Activated T-helper 2 cell treated with anti-CD3 and anti-CD28 coated beads, Interferon-gamma antibody, Interleukin-2, Interleukin-4, amounts not matched to agents 10 μg/mL and 5 μg/mL and 100 μg/mL, durations not matched to agents 14 hours and 24 hours and 36 hours (primary cell): ENCODE data around the gene CEACAM7. TPM values are rescaled to one million over a fixed set of nuclear protein-coding genes. Genes with fewer than 3 reads are reported as not detected.

ENCODE experiments used
- DNase-seq: peaks from one replicate; pipeline ENCODE4 v3.0.0; 2021; ENCODE audit warnings: low spot score
- H3K27ac Mint-ChIP-seq: one replicate; pipeline ENCODE4 v1.8.0; 2021; ENCODE audit warnings: mixed read lengths
- H3K27me3 Mint-ChIP-seq: one replicate; pipeline ENCODE4 v1.8.0; 2021; ENCODE audit warnings: low read depth, mixed read lengths
- H3K36me3 Mint-ChIP-seq: one replicate; pipeline ENCODE4 v1.8.0; 2021; ENCODE audit warnings: low read depth, mixed read lengths
- H3K4me1 Mint-ChIP-seq: one replicate; pipeline ENCODE4 v1.8.0; 2021; ENCODE audit warnings: low read depth, mixed read lengths
- H3K4me3 Mint-ChIP-seq: one replicate; pipeline ENCODE4 v1.8.0; 2021; ENCODE audit warnings: low read depth, mild to moderate bottlenecking, moderate library complexity, mixed read lengths
- H3K9me3 Mint-ChIP-seq: one replicate; pipeline ENCODE4 v1.8.0; 2021; ENCODE audit warnings: mixed read lengths
- intact Hi-C: fragments of 100-400 bp; cut with micrococcal nuclease; formaldehyde crosslinking; loops from one replicate; pipeline ENCODE4 v1.15.1; 2023
- total RNA-seq: library from RNA; stranded (reverse); gene quantifications from 2 replicates; pipeline ENCODE4 v1.2.3, GENCODE V29; 2022

CEACAM7 gene
- total RNA-seq, 1 donor from 2014 or later, result not detected

DNA sequence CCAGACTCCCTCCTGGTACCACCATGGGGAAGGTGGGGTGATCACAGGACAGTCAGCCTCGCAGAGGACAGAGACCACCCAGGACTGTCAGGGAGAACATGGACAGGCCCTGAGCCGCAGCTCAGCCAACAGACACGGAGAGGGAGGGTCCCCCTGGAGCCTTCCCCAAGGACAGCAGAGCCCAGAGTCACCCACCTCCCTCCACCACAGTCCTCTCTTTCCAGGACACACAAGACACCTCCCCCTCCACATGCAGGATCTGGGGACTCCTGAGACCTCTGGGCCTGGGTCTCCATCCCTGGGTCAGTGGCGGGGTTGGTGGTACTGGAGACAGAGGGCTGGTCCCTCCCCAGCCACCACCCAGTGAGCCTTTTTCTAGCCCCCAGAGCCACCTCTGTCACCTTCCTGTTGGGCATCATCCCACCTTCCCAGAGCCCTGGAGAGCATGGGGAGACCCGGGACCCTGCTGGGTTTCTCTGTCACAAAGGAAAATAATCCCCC, 19.9 kb upstream of the CEACAM7 start:
- Mint-ChIP-seq H3K4me1 (peaks cover 4% of the 10 kb centered on the region), H3K4me3 (no peak overlapping the region), H3K36me3 (no peaks in the 10 kb centered on the region), H3K9me3 (no peaks in the 10 kb centered on the region), H3K27me3 (peaks cover 17% of the 10 kb centered on the region), H3K27ac (no peak overlapping the region)
- no peak for DNase-seq
- intact Hi-C loops, result loop anchor here (1.0 kb wide), 1 partner anchor 38 kb away; no protein-coding TSS in a partner anchor

GRCh38 chr19:41707502-41707812, 19.4 kb upstream of the CEACAM7 start:
- intact Hi-C loops, result loop anchor here (1.0 kb wide), 1 partner anchor 39 kb away; no protein-coding TSS in a partner anchor
- H3K27ac Mint-ChIP-seq, result no peak overlapping the region
- H3K36me3 Mint-ChIP-seq, result no peaks in the 10 kb centered on the region
- DNase-seq, result no peak
- no peak overlapping the region for H3K4me3 Mint-ChIP-seq
- no peaks in the 10 kb centered on the region for H3K9me3 Mint-ChIP-seq
- H3K27me3 Mint-ChIP-seq, result peaks cover 16% of the 10 kb centered on the region
- peaks cover 4% of the 10 kb centered on the region for H3K4me1 Mint-ChIP-seq

DNA sequence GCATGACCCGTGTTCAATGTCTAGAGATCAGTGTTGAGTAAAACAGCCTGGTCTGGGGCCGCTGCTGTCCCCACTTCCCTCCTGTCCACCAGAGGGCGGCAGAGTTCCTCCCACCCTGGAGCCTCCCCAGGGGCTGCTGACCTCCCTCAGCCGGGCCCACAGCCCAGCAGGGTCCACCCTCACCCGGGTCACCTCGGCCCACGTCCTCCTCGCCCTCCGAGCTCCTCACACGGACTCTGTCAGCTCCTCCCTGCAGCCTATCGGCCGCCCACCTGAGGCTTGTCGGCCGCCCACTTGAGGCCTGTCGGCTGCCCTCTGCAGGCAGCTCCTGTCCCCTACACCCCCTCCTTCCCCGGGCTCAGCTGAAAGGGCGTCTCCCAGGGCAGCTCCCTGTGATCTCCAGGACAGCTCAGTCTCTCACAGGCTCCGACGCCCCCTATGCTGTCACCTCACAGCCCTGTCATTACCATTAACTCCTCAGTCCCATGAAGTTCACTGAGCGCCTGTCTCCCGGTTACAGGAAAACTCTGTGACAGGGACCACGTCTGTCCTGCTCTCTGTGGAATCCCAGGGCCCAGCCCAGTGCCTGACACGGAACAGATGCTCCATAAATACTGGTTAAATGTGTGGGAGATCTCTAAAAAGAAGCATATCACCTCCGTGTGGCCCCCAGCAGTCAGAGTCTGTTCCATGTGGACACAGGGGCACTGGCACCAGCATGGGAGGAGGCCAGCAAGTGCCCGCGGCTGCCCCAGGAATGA, 18.9 kb upstream of the CEACAM7 start:
- DNase-seq, result peak; percentile 58
- Mint-ChIP-seq H3K27ac (no peak overlapping the region), H3K9me3 (no peaks in the 10 kb centered on the region), H3K27me3 (peaks cover 15% of the 10 kb centered on the region), H3K36me3 (no peaks in the 10 kb centered on the region), H3K4me1 (peaks cover 4% of the 10 kb centered on the region), H3K4me3 (peak overlapping the region; percentile 31)
- intact Hi-C loops, result loop anchor here (1.0 kb wide), 1 partner anchor 39 kb away; no protein-coding TSS in a partner anchor

DNA sequence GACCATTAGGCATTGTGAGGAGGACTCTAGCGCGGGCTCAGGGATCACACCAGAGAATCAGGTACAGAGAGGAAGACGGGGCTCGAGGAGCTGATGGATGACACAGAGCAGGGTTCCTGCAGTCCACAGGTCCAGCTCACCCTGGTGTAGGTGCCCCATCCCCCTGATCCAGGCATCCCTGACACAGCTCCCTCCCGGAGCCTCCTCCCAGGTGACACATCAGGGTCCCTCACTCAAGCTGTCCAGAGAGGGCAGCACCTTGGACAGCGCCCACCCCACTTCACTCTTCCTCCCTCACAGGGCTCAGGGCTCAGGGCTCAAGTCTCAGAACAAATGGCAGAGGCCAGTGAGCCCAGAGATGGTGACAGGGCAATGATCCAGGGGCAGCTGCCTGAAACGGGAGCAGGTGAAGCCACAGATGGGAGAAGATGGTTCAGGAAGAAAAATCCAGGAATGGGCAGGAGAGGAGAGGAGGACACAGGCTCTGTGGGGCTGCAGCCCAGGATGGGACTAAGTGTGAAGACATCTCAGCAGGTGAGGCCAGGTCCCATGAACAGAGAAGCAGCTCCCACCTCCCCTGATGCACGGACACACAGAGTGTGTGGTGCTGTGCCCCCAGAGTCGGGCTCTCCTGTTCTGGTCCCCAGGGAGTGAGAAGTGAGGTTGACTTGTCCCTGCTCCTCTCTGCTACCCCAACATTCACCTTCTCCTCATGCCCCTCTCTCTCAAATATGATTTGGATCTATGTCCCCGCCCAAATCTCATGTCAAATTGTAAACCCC, 17.5 kb upstream of the CEACAM7 start:
- Mint-ChIP-seq H3K9me3 (no peaks in the 10 kb centered on the region), H3K4me3 (no peak overlapping the region), H3K4me1 (peaks cover 4% of the 10 kb centered on the region), H3K36me3 (no peaks in the 10 kb centered on the region), H3K27ac (no peak overlapping the region), H3K27me3 (peaks cover 13% of the 10 kb centered on the region)
- no peak for DNase-seq
- intact Hi-C loops, result no loop called here

- Mint-ChIP-seq H3K4me1 (peaks cover 4% of the 10 kb centered on the region), H3K27me3 (peaks cover 13% of the 10 kb centered on the region), H3K27ac (no peak overlapping the region), H3K36me3 (no peaks in the 10 kb centered on the region), H3K9me3 (no peaks in the 10 kb centered on the region), H3K4me3 (no peak overlapping the region)
- DNase-seq, result no peak
- intact Hi-C loops, result no loop called here
Measured at GRCh38 chr19:41703602-41704293, 15.7 kb upstream of the CEACAM7 start.

DNA sequence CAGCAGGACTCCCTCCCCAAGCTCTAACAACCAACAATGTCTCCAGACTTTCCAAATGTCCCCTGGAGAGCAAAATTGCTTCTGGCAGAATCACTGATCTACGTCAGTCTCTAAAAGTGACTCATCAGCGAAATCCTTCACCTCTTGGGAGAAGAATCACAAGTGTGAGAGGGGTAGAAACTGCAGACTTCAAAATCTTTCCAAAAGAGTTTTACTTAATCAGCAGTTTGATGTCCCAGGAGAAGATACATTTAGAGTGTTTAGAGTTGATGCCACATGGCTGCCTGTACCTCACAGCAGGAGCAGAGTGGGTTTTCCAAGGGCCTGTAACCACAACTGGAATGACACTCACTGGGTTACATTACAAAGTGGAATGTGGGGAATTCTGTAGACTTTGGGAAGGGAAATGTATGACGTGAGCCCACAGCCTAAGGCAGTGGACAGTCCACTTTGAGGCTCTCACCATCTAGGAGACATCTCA, 14.1 kb upstream of the CEACAM7 start:
- Mint-ChIP-seq H3K27me3 (peaks cover 11% of the 10 kb centered on the region), H3K4me1 (peaks cover 4% of the 10 kb centered on the region), H3K9me3 (no peaks in the 10 kb centered on the region), H3K36me3 (no peaks in the 10 kb centered on the region), H3K27ac (no peak overlapping the region), H3K4me3 (no peak overlapping the region)
- intact Hi-C loops, result no loop called here
- no peak for DNase-seq

DNA sequence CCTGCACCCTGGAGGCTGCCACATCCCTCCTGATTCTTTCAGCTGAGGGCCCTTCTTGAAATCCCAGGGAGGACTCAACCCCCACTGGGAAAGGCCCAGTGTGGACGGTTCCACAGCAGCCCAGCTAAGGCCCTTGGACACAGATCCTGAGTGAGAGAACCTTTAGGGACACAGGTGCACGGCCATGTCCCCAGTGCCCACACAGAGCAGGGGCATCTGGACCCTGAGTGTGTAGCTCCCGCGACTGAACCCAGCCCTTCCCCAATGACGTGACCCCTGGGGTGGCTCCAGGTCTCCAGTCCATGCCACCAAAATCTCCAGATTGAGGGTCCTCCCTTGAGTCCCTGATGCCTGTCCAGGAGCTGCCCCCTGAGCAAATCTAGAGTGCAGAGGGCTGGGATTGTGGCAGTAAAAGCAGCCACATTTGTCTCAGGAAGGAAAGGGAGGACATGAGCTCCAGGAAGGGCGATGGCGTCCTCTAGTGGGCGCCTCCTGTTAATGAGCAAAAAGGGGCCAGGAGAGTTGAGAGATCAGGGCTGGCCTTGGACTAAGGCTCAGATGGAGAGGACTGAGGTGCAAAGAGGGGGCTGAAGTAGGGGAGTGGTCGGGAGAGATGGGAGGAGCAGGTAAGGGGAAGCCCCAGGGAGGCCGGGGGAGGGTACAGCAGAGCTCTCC, 13.5 kb upstream of the CEACAM7 start:
- intact Hi-C loops, result no loop called here
- peaks cover 6% of the 10 kb centered on the region for H3K27me3 Mint-ChIP-seq
- no peaks in the 10 kb centered on the region for H3K4me1 Mint-ChIP-seq
- no peak for DNase-seq
- H3K4me3 Mint-ChIP-seq, result no peak overlapping the region
- H3K27ac Mint-ChIP-seq, result no peak overlapping the region
- no peaks in the 10 kb centered on the region for H3K36me3 Mint-ChIP-seq
- H3K9me3 Mint-ChIP-seq, result no peaks in the 10 kb centered on the region

DNA sequence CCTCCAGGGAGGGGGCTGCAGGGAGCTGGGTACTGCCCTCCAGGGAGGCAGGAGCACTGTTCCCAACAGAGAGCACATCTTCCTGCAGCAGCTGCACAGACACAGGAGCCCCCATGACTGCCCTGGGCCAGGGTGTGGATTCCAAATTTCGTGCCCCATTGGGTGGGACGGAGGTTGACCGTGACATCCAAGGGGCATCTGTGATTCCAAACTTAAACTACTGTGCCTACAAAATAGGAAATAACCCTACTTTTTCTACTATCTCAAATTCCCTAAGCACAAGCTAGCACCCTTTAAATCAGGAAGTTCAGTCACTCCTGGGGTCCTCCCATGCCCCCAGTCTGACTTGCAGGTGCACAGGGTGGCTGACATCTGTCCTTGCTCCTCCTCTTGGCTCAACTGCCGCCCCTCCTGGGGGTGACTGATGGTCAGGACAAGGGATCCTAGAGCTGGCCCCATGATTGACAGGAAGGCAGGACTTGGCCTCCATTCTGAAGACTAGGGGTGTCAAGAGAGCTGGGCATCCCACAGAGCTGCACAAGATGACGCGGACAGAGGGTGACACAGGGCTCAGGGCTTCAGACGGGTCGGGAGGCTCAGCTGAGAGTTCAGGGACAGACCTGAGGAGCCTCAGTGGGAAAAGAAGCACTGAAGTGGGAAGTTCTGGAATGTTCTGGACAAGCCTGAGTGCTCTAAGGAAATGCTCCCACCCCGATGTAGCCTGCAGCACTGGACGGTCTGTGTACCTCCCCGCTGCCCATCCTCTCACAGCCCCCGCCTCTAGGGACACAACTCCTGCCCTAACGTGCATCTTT, 12.5 kb upstream of the CEACAM7 start:
- Mint-ChIP-seq H3K27me3 (no peaks in the 10 kb centered on the region), H3K4me3 (no peak overlapping the region), H3K36me3 (no peaks in the 10 kb centered on the region), H3K9me3 (no peaks in the 10 kb centered on the region), H3K27ac (no peak overlapping the region), H3K4me1 (no peaks in the 10 kb centered on the region)
- intact Hi-C loops, result no loop called here
- DNase-seq, result no peak

GRCh38 chr19:41699968-41700323, 11.9 kb upstream of the CEACAM7 start:
- no peak overlapping the region for H3K4me3 Mint-ChIP-seq
- no peaks in the 10 kb centered on the region for H3K4me1 Mint-ChIP-seq
- DNase-seq, result no peak
- intact Hi-C loops, result no loop called here
- no peaks in the 10 kb centered on the region for H3K36me3 Mint-ChIP-seq
- H3K27ac Mint-ChIP-seq, result no peak overlapping the region
- H3K9me3 Mint-ChIP-seq, result no peaks in the 10 kb centered on the region
- no peaks in the 10 kb centered on the region for H3K27me3 Mint-ChIP-seq

- H3K4me1 Mint-ChIP-seq, result no peaks in the 10 kb centered on the region
- no peaks in the 10 kb centered on the region for H3K9me3 Mint-ChIP-seq
- no peak overlapping the region for H3K27ac Mint-ChIP-seq
- H3K27me3 Mint-ChIP-seq, result no peaks in the 10 kb centered on the region
- no peak overlapping the region for H3K4me3 Mint-ChIP-seq
- no peak for DNase-seq
- H3K36me3 Mint-ChIP-seq, result no peaks in the 10 kb centered on the region
- intact Hi-C loops, result no loop called here
Measured at GRCh38 chr19:41699231-41699967, 11.3 kb upstream of the CEACAM7 start.

DNA sequence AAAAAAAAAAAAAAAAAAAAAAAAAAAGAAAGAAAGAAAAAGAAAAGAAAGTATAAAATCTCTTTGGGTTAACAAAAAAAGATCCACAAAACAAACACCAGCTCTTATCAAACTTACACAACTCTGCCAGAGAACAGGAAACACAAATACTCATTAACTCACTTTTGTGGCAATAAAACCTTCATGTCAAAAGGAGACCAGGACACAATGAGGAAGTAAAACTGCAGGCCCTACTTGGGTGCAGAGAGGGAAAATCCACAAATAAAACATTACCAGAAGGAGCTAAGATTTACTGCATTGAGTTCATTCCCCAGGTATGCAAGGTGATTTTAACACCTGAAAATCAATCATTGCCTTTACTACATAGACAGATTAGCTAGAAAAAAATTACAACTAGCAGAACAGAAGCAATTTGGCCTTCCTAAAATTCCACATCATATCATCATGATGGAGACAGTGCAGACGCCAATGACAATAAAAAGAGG, 10.7 kb upstream of the CEACAM7 start:
- Mint-ChIP-seq H3K4me1 (no peaks in the 10 kb centered on the region), H3K4me3 (no peak overlapping the region), H3K36me3 (no peaks in the 10 kb centered on the region), H3K9me3 (no peaks in the 10 kb centered on the region), H3K27ac (no peak overlapping the region), H3K27me3 (no peaks in the 10 kb centered on the region)
- no peak for DNase-seq
- intact Hi-C loops, result no loop called here
